ENCODE results near the gene LRMDA. TPM values are rescaled to one million over a fixed set of nuclear protein-coding genes. Genes with fewer than 3 reads are reported as not detected.

Gene LRMDA
- total and polyA plus RNA-seq, 4 experiments from 2014 or later = not detected

DNA sequence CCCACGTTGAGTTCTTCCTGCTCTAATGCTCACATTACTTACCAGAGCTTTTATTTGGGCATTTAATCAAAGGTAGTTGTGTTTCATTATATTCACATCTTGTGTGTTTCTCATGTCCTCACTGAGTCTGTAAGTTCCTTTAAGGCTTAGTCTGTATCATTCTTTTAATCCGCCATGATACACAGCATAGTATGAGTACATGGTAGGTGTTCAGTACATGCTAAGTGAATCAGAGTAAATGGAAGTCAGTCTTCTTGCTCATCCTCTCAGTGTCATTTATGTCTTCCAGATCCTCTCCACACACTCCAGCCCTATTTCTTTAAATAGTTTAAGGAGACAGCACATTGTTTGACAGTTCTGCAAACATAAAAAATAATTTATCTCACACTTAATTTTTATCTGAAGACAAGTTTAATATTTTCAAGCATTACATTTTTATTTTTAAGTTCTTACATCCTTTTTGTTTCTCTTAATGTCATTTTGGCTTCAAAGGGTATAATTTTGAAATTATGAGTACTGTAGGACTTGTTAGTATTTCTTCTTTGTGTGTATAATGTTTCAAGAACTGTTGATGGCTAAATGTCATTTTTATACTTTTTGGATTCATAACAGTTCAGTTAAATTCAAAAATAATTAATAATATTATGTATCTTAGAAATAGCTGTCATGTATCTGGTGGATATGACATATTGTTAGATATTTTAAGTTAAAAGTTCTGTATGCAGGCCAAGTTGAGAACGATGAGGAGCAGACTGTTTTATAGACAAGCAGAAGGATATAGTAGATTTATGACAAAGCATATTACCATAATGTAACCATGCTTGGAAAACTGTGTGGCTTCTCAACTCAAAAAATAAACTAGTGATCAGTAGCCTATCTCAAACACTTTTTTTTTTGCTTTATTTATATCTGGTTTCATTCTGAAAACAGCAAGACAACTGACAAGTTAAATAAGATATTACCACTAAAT, 342.7 kb downstream of the LRMDA start:
- Mint-ChIP-seq H3K27ac (peak overlapping the region in 2 of 7 donors; percentile 10 to 63), H3K9me3 (peaks cover 0 to 3% (median 0%) of the 10 kb centered on the region in 8 donors), H3K36me3 (peaks cover 0 to 3% of the 10 kb centered on the region in 2 donors), H3K4me3 (peak overlapping the region in 3 of 8 donors; percentile 12 to 40 (median 39)), H3K27me3 (peaks cover 2 to 5% of the 10 kb centered on the region in 2 donors), H3K4me1 (peaks cover 16 to 25% (median 22%) of the 10 kb centered on the region in 4 donors)
- peaks cover 8% of the 10 kb centered on the region for H3K4me1 ChIP-seq (ENCODE audit: insufficient read depth, low read length)
- ChIA-PET POLR2A (ENCODE audit: partially characterized antibody) (no interaction called here), CTCF (ENCODE audit: partially characterized antibody) (no interaction called here)
- H3K4me3 ChIP-seq (ENCODE audit: low read length in 2 of 2) = no peak overlapping the region
- H3K36me3 ChIP-seq (ENCODE audit: insufficient read depth, low read length) = no peaks in the 10 kb centered on the region
- no peaks in the 10 kb centered on the region for H3K27me3 ChIP-seq (ENCODE audit: insufficient read depth, low read length)
- intact Hi-C loops (cut with micrococcal nuclease) = no loop called here
- H3K9me3 ChIP-seq (ENCODE audit: control insufficient read depth in 1 of 2, low read length in 2 of 2) = no peaks in the 10 kb centered on the region
- no peak for DNase-seq
- H3K27ac ChIP-seq (ENCODE audit: low read depth, low read length) = no peak overlapping the region

GRCh38 chr10:75774783-75775490, 343.5 kb downstream of the LRMDA start:
- Histone ChIP-seq H3K4me1 (ENCODE audit: insufficient read depth, low read length) (peaks cover 8% of the 10 kb centered on the region), H3K27me3 (ENCODE audit: insufficient read depth, low read length) (no peaks in the 10 kb centered on the region), H3K4me3 (ENCODE audit: low read length in 2 of 2) (no peak overlapping the region), H3K36me3 (ENCODE audit: insufficient read depth, low read length) (no peaks in the 10 kb centered on the region), H3K9me3 (ENCODE audit: control insufficient read depth in 1 of 2, low read length in 2 of 2) (no peaks in the 10 kb centered on the region), H3K27ac (ENCODE audit: low read depth, low read length) (no peak overlapping the region)
- Mint-ChIP-seq H3K27me3 (peaks cover 4 to 5% of the 10 kb centered on the region in 2 donors), H3K9me3 (peaks cover 0 to 5% (median 0%) of the 10 kb centered on the region in 8 donors), H3K4me1 (peaks cover 16 to 25% (median 22%) of the 10 kb centered on the region in 4 donors), H3K27ac (no peak overlapping the region), H3K4me3 (no peak overlapping the region), H3K36me3 (peaks cover 0 to 3% of the 10 kb centered on the region in 2 donors)
- intact Hi-C loops (cut with micrococcal nuclease) = no loop called here
- POLR2A ChIA-PET (ENCODE audit: partially characterized antibody) = no interaction called here
- CTCF ChIA-PET (ENCODE audit: partially characterized antibody) = no interaction called here
- DNase-seq = no peak

GRCh38 chr10:75776738-75777504, 345.5 kb downstream of the LRMDA start:
- no peak overlapping the region for H3K27ac Mint-ChIP-seq
- H3K27ac ChIP-seq (ENCODE audit: low read depth, low read length) = no peak overlapping the region
- no peaks in the 10 kb centered on the region for H3K9me3 ChIP-seq (ENCODE audit: control insufficient read depth in 1 of 2, low read length in 2 of 2)
- peaks cover 9 to 17% (median 13%) of the 10 kb centered on the region in 4 donors for H3K4me1 Mint-ChIP-seq
- peaks cover 1% of the 10 kb centered on the region for H3K4me1 ChIP-seq (ENCODE audit: insufficient read depth, low read length)
- ChIA-PET CTCF (ENCODE audit: partially characterized antibody) (no interaction called here), POLR2A (ENCODE audit: partially characterized antibody) (no interaction called here)
- no peak overlapping the region for H3K4me3 ChIP-seq (ENCODE audit: low read length in 2 of 2)
- DNase-seq = no peak
- peaks cover 0 to 5% (median 0%) of the 10 kb centered on the region in 8 donors for H3K9me3 Mint-ChIP-seq
- H3K36me3 Mint-ChIP-seq = peaks cover 0 to 3% of the 10 kb centered on the region in 2 donors
- H3K27me3 ChIP-seq (ENCODE audit: insufficient read depth, low read length) = no peaks in the 10 kb centered on the region
- H3K36me3 ChIP-seq (ENCODE audit: insufficient read depth, low read length) = no peaks in the 10 kb centered on the region
- H3K27me3 Mint-ChIP-seq = peaks cover 6 to 8% of the 10 kb centered on the region in 2 donors
- H3K4me3 Mint-ChIP-seq = peak overlapping the region in 1 of 8 donors; percentile 13
- intact Hi-C loops (cut with micrococcal nuclease) = no loop called here

DNA sequence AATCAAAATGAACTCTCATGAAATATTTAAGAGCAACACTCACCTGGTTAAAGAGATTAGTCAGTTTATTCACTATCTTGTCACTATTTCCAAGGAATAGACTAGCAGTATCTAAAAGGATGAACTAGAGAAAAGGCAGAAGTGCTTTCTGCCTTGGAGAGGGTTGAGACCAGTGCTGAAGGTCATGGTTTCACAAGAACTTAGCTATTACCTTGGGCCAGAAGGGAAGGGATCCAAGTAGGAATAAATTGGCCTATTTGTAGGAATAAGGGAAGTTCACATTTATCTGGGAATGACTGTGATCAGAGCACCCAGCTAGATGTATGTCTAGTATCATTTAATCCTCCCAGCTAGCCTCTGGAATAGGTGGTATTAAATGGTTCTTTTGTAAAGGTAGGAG, 347.2 kb downstream of the LRMDA start:
- no peak overlapping the region for H3K4me3 ChIP-seq (ENCODE audit: low read length in 2 of 2)
- intact Hi-C loops (cut with micrococcal nuclease) = no loop called here
- no peaks in the 10 kb centered on the region for H3K27me3 ChIP-seq (ENCODE audit: insufficient read depth, low read length)
- H3K36me3 ChIP-seq (ENCODE audit: insufficient read depth, low read length) = no peaks in the 10 kb centered on the region
- Mint-ChIP-seq H3K4me1 (peaks cover under 1 to 3% (median 3%) of the 10 kb centered on the region in 4 donors), H3K4me3 (no peak overlapping the region), H3K27ac (no peak overlapping the region), H3K9me3 (peaks cover 0 to 3% (median 0%) of the 10 kb centered on the region in 8 donors), H3K27me3 (peaks cover 8% of the 10 kb centered on the region in 2 donors), H3K36me3 (no peaks in the 10 kb centered on the region)
- CTCF ChIA-PET (ENCODE audit: partially characterized antibody) = no interaction called here
- no peaks in the 10 kb centered on the region for H3K4me1 ChIP-seq (ENCODE audit: insufficient read depth, low read length)
- POLR2A ChIA-PET (ENCODE audit: partially characterized antibody) = no interaction called here
- H3K9me3 ChIP-seq (ENCODE audit: control insufficient read depth in 1 of 2, low read length in 2 of 2) = no peaks in the 10 kb centered on the region
- no peak overlapping the region for H3K27ac ChIP-seq (ENCODE audit: low read depth, low read length)
- DNase-seq = no peak

DNA sequence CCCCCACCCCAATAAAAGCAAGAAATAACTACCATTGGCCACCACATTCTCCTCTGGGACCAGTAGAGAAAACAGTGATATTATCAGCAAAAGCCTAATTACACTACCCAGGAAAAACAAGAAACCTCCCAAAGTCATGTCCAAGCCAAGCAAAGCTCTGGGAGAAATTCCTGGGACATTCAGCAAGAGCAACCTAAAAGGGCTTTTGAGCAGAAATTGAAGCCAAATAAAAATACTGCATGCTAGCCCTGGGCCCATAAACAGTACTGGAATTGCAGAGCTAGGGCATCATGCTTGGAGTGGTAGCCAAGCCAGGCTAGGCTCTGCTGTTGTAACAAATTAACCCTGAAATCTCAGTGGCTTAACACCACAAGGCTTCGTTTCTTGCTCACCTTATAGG, 347.9 kb downstream of the LRMDA start:
- Mint-ChIP-seq H3K27ac (no peak overlapping the region), H3K4me3 (no peak overlapping the region), H3K4me1 (no peaks in the 10 kb centered on the region), H3K9me3 (peaks cover 0 to 3% (median 0%) of the 10 kb centered on the region in 8 donors), H3K36me3 (no peaks in the 10 kb centered on the region), H3K27me3 (peaks cover 8 to 12% of the 10 kb centered on the region in 2 donors)
- no peaks in the 10 kb centered on the region for H3K36me3 ChIP-seq (ENCODE audit: insufficient read depth, low read length)
- DNase-seq = no peak
- H3K9me3 ChIP-seq (ENCODE audit: control insufficient read depth in 1 of 2, low read length in 2 of 2) = no peaks in the 10 kb centered on the region
- H3K4me3 ChIP-seq (ENCODE audit: low read length in 2 of 2) = no peak overlapping the region
- ChIA-PET POLR2A (ENCODE audit: partially characterized antibody) (no interaction called here), CTCF (ENCODE audit: partially characterized antibody) (no interaction called here)
- no peaks in the 10 kb centered on the region for H3K27me3 ChIP-seq (ENCODE audit: insufficient read depth, low read length)
- no peaks in the 10 kb centered on the region for H3K4me1 ChIP-seq (ENCODE audit: insufficient read depth, low read length)
- intact Hi-C loops (cut with micrococcal nuclease) = no loop called here
- H3K27ac ChIP-seq (ENCODE audit: low read depth, low read length) = no peak overlapping the region

- no peak for DNase-seq
- Mint-ChIP-seq H3K4me1 (no peaks in the 10 kb centered on the region), H3K9me3 (peaks cover 0 to 3% (median 0%) of the 10 kb centered on the region in 8 donors), H3K27me3 (peaks cover 8 to 12% of the 10 kb centered on the region in 2 donors), H3K27ac (no peak overlapping the region), H3K4me3 (no peak overlapping the region), H3K36me3 (no peaks in the 10 kb centered on the region)
- no peaks in the 10 kb centered on the region for H3K9me3 ChIP-seq (ENCODE audit: control insufficient read depth in 1 of 2, low read length in 2 of 2)
- ChIA-PET POLR2A (ENCODE audit: partially characterized antibody) (no interaction called here), CTCF (ENCODE audit: partially characterized antibody) (no interaction called here)
- no peaks in the 10 kb centered on the region for H3K36me3 ChIP-seq (ENCODE audit: insufficient read depth, low read length)
- no peak overlapping the region for H3K4me3 ChIP-seq (ENCODE audit: low read length in 2 of 2)
- intact Hi-C loops (cut with micrococcal nuclease) = no loop called here
- no peaks in the 10 kb centered on the region for H3K27me3 ChIP-seq (ENCODE audit: insufficient read depth, low read length)
- H3K27ac ChIP-seq (ENCODE audit: low read depth, low read length) = no peak overlapping the region
- no peaks in the 10 kb centered on the region for H3K4me1 ChIP-seq (ENCODE audit: insufficient read depth, low read length)
These were observed 351.2 kb downstream of the LRMDA start for GRCh38 chr10:75782463-75783248.
